Loucy (cell line): ENCODE data around the gene PI4KA.

Experiments used
- EZH2phosphoT487 ChIP-seq: fragments of 200-600 bp; IDR thresholded peaks from 2 replicates; pipeline ENCODE4 v1.6.1; 2018; ENCODE audit warnings: antibody characterized with exemption, mild to moderate bottlenecking, moderate library complexity, borderline replicate concordance
- TF ChIP-seq, protein P1 (sequence below): fragments of 200-600 bp; sonication (generic); conservative IDR thresholded peaks from 2 replicates; pipeline ENCODE4 v1.5.1; 2014; ENCODE audit warnings: mild to moderate bottlenecking, antibody characterized with exemption, low read length

DNA sequence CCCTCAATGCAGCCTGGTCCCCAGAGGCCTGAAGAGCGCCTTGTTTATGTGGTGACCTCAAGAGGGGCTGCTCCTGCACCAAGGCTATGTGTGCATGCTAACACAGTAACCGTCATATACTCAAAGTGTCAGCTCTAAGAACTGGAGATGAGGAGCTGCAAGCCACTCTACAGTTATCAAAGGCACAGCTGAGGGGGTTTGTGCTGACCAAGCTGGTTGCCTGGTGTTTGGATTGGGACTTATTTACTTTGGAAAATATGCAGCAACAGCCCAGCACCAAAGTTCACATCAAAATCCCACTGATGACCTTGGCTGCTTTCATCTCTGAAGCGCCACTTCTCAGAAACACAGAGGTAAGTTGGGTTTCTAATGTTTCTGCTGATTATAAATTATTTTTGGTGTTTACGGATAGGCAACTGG, 84.8 kb downstream of the PI4KA start, which contains the start of gene SERPIND1:
- TF ChIP-seq, protein P1, sequence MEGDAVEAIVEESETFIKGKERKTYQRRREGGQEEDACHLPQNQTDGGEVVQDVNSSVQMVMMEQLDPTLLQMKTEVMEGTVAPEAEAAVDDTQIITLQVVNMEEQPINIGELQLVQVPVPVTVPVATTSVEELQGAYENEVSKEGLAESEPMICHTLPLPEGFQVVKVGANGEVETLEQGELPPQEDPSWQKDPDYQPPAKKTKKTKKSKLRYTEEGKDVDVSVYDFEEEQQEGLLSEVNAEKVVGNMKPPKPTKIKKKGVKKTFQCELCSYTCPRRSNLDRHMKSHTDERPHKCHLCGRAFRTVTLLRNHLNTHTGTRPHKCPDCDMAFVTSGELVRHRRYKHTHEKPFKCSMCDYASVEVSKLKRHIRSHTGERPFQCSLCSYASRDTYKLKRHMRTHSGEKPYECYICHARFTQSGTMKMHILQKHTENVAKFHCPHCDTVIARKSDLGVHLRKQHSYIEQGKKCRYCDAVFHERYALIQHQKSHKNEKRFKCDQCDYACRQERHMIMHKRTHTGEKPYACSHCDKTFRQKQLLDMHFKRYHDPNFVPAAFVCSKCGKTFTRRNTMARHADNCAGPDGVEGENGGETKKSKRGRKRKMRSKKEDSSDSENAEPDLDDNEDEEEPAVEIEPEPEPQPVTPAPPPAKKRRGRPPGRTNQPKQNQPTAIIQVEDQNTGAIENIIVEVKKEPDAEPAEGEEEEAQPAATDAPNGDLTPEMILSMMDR, result no peak
- TF ChIP-seq EZH2phosphoT487, result no peak
